Heart right ventricle (tissue), 16 donors: Measurements from ENCODE around the gene CRISP2. TPM values are rescaled to one million over a fixed set of nuclear protein-coding genes. Genes with fewer than 3 reads are reported as not detected.

Experiments used
- ATAC-seq, 8 donors: fragments of 200-7000 bp; cut with Tn5 transposase; one replicate each; pipeline ENCODE4 v1.9.1; 2020; ENCODE audit warnings: mild to moderate bottlenecking in 8 of 8, moderate library complexity in 8 of 8, moderate number of reproducible peaks in 1 of 8
- DNase-seq, 2 donors: peaks; one replicate each; pipeline ENCODE4 v3.0.0-alpha.2; 2020
- H3K27ac ChIP-seq, 10 donors: fragments of 200-600 bp; sonication (generic) in 2 of 10; one replicate each; pipeline versions ENCODE4 v1.5.0 to v1.8.0; 2020 to 2022; ENCODE audit warnings: mild to moderate bottlenecking in 3 of 10
- H3K27me3 ChIP-seq, 7 donors: fragments of 200-600 bp; one replicate each; pipeline ENCODE4 v1.8.0; 2021 to 2022; ENCODE audit warnings: mild to moderate bottlenecking in 2 of 7
- H3K36me3 ChIP-seq, 9 donors: fragments of 200-600 bp; sonication (generic) in 1 of 9; one replicate each; pipeline versions ENCODE4 v1.5.0 to v1.8.0; 2020 to 2022; ENCODE audit warnings: mild to moderate bottlenecking in 2 of 9
- H3K4me1 ChIP-seq, 9 donors: fragments of 200-600 bp; sonication (generic) in 1 of 9; one replicate each; pipeline versions ENCODE4 v1.5.0 to v1.8.0; 2020 to 2022; ENCODE audit warnings: mild to moderate bottlenecking in 4 of 9
- H3K4me3 ChIP-seq, 10 donors: fragments of 200-600 bp; sonication (generic) in 2 of 10; one replicate each; pipeline versions ENCODE4 v1.5.0 to v1.8.0; 2020 to 2022; ENCODE audit warnings: mild to moderate bottlenecking in 7 of 10, moderate library complexity in 2 of 10
- H3K9me3 ChIP-seq, 11 donors: fragments of 200-600 bp in 10 of 11; sonication (generic) in 2 of 11; one replicate each; pipeline versions ENCODE4 v1.5.0 to v1.8.0; 2013 to 2022; ENCODE audit warnings: mild to moderate bottlenecking in 2 of 11, control low read depth in 1 of 11, moderate library complexity in 1 of 11
- CTCF ChIP-seq, 9 donors: fragments of 200-600 bp; sonication (generic) in 2 of 9; IDR thresholded peaks; one replicate each; pipeline versions ENCODE4 v1.5.0 to v1.8.0; 2021 to 2022; ENCODE audit warnings: antibody characterized with exemption in 9 of 9, mild to moderate bottlenecking in 5 of 9, moderate library complexity in 1 of 9
- WGBS, 2 donors: extraction: QIAGEN DNeasy Blood & Tissue Kit; methylation state at CpG; one replicate each; pipeline ENCODE4 v1.1.7; 2013; ENCODE audit warnings: inconsistent platforms in 1 of 2; 5-methylcytosine and 5-hydroxymethylcytosine counted together
- intact Hi-C, 10 donors: fragments of 100-400 bp; cut with DNase I; formaldehyde crosslinking; loops; one replicate each; pipeline versions ENCODE4 v1.11.1 to v1.14.2; 2022
- polyA plus RNA-seq, 2 donors: library from polyadenylated mRNA; stranded (reverse); fragments of 200-250 nt; gene quantifications; one replicate each; pipeline ENCODE4 v1.2.3, GENCODE V29; 2013
- total RNA-seq, 10 donors: library from RNA; stranded (reverse); fragmentation: NEBNext Ultra II Directional in 3 of 10; extraction: Animal tissue kit (Norgen Biotek cat#: 25700) in 3 of 10; gene quantifications; one replicate each; pipeline versions ENCODE4 v1.2.1 to v1.2.4, GENCODE V29; 2021 to 2023
- donor health status: Arrhythmogenic right ventricular cardiomyopathy.
- donor health status: ischemic (EF 13 %, LVEDD 7.1; RV severe dilation, severe dysfunction).
- donor health status: healthy with polysubstance abuse.
- donor health status: DM: no; HTN: yes; CAD: no.
- donor health status: DM: no; HTN: no; CAD: no.
- donor health status: ischemic (EF 25% LVEDD 6.9; RV normal size, moderate dysfunction).
- donor health status: ischemic (EF 25% LVEDD 5.7; RV mildly dilated, moderate dysfunction).
- donor health status: healthy.
- donor health status: DM: yes; HTN: yes; CAD: no.
- donor health status: Ischemic cardiomyopathy.
- donor health status: ischemic (EF 35%, LVEDD 5.7; RV mildly dilated, moderate dysfunction).
- donor health status: nonischemic (EF 11% LVEDD 7.7; RV severe dilation, severe dysfunction).
- donor health status: DM: yes; HTN: yes; CAD: no.
- donor health status: PGD.
- donor health status: ischemic (EF 29% LVEDD 5.4; RV normal size, mild dysfunction).
- donor health status: nonischemic (EF 23%, LVEDD 6.1; RV moderate dilation, normal function).

CRISP2 gene
- total and polyA plus RNA-seq, 12 donors, result not detected

DNA sequence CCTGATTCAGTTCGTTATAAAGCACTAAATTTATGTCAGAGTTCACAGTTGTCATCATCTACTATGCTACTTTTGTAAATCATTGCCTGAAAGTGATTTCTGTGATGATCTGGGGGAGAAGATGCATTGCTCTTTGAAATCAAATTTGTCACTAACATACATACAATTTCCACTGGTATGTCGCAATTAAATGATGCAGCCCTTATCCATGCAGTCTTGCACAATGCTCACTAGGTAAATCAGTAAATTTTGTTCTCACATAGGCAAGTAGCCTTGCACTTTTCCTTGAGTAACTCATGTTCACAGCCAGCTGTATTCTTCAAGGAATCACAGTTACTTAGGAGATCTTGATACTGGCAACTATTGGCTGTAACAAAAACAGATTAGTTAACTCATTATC lies 20.8 kb downstream of the CRISP2 start:
- H3K36me3 ChIP-seq, result no peaks in the 10 kb centered on the region
- H3K4me1 ChIP-seq, result no peaks in the 10 kb centered on the region
- no peak for ATAC-seq
- no peaks in the 10 kb centered on the region for H3K27me3 ChIP-seq
- H3K27ac ChIP-seq, result no peak overlapping the region
- H3K9me3 ChIP-seq, result peaks cover 0 to 32% (median 16%) of the 10 kb centered on the region in 11 donors
- 72 to 74% methylated on average over 2 of the region's 2 CpGs for WGBS, 2 donors
- TF ChIP-seq CTCF (IDR thresholded peaks at IDR 0.05), result no peak
- DNase-seq, result no peak
- H3K4me3 ChIP-seq, result no peak overlapping the region
- intact Hi-C loops, result no loop called here

GRCh38 chr6:49676671-49677281 lies 36.6 kb downstream of the CRISP2 start:
- no peaks in the 10 kb centered on the region for H3K27me3 ChIP-seq
- WGBS, 2 donors, result 61 to 62% methylated on average over 4 of the region's 4 CpGs
- H3K9me3 ChIP-seq, result peaks cover 0 to 13% (median 0%) of the 10 kb centered on the region in 11 donors
- DNase-seq (no peak), ATAC-seq (no peak)
- intact Hi-C loops, result no loop called here
- H3K36me3 ChIP-seq, result no peaks in the 10 kb centered on the region
- no peaks in the 10 kb centered on the region for H3K4me1 ChIP-seq
- no peak overlapping the region for H3K27ac ChIP-seq
- H3K4me3 ChIP-seq, result no peak overlapping the region
- TF ChIP-seq CTCF (IDR thresholded peaks at IDR 0.05), result no peak

DNA sequence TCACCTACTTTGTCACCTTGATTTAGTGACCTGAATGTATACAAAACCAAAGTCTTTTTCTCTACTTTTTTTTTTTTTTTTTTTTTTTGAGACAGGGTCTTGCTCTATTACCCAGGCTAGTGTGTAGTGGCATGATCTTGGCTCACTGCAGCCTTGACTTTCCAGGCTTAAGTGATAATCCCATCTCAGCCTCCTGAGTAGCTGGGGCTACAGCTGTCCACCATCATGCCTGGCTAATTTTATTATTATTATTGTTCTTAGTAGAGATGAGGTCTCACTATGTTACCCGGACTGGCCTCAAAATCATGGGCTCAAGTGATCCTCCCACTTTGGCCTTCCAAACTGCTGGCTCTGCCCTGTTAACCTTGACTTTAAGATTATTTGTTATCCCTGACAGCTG lies 37.5 kb downstream of the CRISP2 start:
- H3K27me3 ChIP-seq, result no peaks in the 10 kb centered on the region
- no peaks in the 10 kb centered on the region for H3K36me3 ChIP-seq
- 57 to 86% methylated on average over 1 of the region's 1 CpG for WGBS, 2 donors
- ATAC-seq, result no peak
- no peak overlapping the region for H3K4me3 ChIP-seq
- no peaks in the 10 kb centered on the region for H3K4me1 ChIP-seq
- intact Hi-C loops, result no loop called here
- TF ChIP-seq CTCF (IDR thresholded peaks at IDR 0.05), result no peak
- no peak for DNase-seq
- no peak overlapping the region for H3K27ac ChIP-seq
- H3K9me3 ChIP-seq, result peaks cover 0 to 15% (median 0%) of the 10 kb centered on the region in 11 donors

- no peak for TF ChIP-seq CTCF (IDR thresholded peaks at IDR 0.05)
- H3K9me3 ChIP-seq, result peaks cover 0 to 15% (median 0%) of the 10 kb centered on the region in 11 donors
- no peak overlapping the region for H3K27ac ChIP-seq
- intact Hi-C loops, result no loop called here
- no peak for DNase-seq
- no peaks in the 10 kb centered on the region for H3K36me3 ChIP-seq
- no peak for ATAC-seq
- no peak overlapping the region for H3K4me3 ChIP-seq
- no peaks in the 10 kb centered on the region for H3K4me1 ChIP-seq
- no peaks in the 10 kb centered on the region for H3K27me3 ChIP-seq
Measured at GRCh38 chr6:49668083-49668511, 45.2 kb downstream of the CRISP2 start.
